ENCODE results near the gene MS4A10. TPM values are rescaled to one million over a fixed set of nuclear protein-coding genes. Genes with fewer than 3 reads are reported as not detected.

MS4A10 gene
- not detected in 5 replicates for total RNA-seq (2022; extraction: Qiagen RNA extraction; ENCODE audit: low read depth)

DNA sequence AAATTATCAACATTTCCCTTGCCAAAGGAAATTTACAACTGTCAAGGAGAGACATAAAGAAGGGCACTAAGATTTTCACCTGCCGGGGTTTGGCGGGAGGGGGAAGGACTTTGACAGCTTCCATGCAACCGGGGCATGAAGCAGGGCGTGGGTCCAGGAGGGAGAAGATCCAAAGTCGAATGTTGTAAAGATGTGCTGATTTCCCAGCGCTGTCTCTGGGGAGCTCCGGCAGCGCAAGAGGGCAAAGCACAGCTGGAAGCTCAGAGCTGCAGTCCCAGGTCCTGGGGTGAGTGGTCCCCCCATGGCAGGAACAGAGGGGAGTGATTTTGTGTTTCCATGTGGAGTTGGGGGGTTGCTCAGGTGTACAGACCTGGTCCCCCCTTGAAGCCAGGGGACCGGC, at the start of gene MS4A10:
MS4A10 (plus strand) TSS at position 198 of the 400 bp plus-strand sequence. CDS start 5,003 bp downstream, outside the sequence.

DNA sequence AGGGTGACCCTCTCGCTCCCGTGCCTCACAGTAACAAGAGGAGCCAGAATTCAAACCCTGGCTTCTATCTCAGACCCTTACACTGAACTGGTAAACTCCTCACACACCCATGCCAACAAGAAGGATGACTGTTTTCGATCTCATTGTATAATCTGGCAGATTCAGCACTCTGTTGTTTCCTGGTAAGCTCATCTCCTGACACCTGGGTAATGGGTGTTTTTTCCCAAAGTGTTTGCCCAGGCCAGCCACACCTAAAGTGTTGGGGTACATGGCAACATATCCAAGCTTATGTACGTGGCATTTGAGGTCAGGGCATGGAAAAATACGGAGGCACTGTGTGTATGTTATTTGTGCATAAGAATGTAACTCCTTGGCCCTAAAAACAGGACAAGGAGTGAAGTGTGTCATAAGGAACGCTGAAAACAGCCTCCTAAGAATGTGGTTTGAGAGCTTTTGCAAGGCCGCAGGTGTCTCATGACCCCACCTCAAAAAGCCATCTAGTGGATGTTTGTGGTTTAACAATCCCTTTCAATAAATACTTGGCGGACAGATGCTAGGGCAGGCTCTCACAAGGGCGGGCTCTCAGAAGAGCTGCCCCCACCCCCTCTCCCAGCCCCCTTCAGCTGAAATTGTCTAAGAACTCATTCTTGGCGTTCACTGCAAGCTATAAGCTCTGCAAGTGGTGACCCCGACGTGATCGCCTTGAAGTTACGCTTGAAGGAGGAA, 28.7 kb upstream of the MS4A10 start, which contains the start of gene MS4A15:
MS4A15 (plus strand) TSS at position 561 of the 726 bp plus-strand sequence. CDS start 6,867 bp downstream, outside the sequence.

GRCh38 chr11:60841797-60842667, 56.9 kb downstream of the MS4A10 start, which contains the start of gene CCDC86:
Gene CCDC86, plus strand, starts transcription at chr11:60842113. Its CDS starts 12 bp downstream, at chr11:60842125.

Other genes starting within 250 kb of the MS4A10 start
- not detected in 5 replicates for gene MS4A8, start 85.7 kb upstream of the MS4A10 start, total RNA-seq (2022; extraction: Qiagen RNA extraction; ENCODE audit: low read depth)
- not detected in 5 replicates for gene MS4A18, start 60.6 kb upstream of the MS4A10 start, total RNA-seq (2022; extraction: Qiagen RNA extraction; ENCODE audit: low read depth)
- gene MS4A15, start 28.5 kb upstream of the MS4A10 start, total RNA-seq (2022; extraction: Qiagen RNA extraction; ENCODE audit: low read depth) = not detected in 5 replicates
- 84.9 to 115 TPM (median 101 TPM) in 5 replicates for gene CCDC86, start 56.8 kb downstream of the MS4A10 start, total RNA-seq (2022; extraction: Qiagen RNA extraction; ENCODE audit: low read depth)
- 0.05 to 0.06 TPM (median 0.06 TPM) in 3 of 5 replicates, not detected in the others for gene PTGDR2, start 70.6 kb downstream of the MS4A10 start, total RNA-seq (2022; extraction: Qiagen RNA extraction; ENCODE audit: low read depth)
- 0.15 to 0.58 TPM (median 0.21 TPM) in 4 of 5 replicates, not detected in the other for gene ZP1, start 82.2 kb downstream of the MS4A10 start, total RNA-seq (2022; extraction: Qiagen RNA extraction; ENCODE audit: low read depth)
- 159 to 198 TPM (median 187 TPM) in 5 replicates for gene PRPF19, start 121.3 kb downstream of the MS4A10 start, total RNA-seq (2022; extraction: Qiagen RNA extraction; ENCODE audit: low read depth)
- 93.9 to 131 TPM (median 121 TPM) in 5 replicates for gene TMEM109, start 128.8 kb downstream of the MS4A10 start, total RNA-seq (2022; extraction: Qiagen RNA extraction; ENCODE audit: low read depth)
- 103 to 179 TPM (median 165 TPM) in 5 replicates for gene TMEM132A, start 139.1 kb downstream of the MS4A10 start, total RNA-seq (2022; extraction: Qiagen RNA extraction; ENCODE audit: low read depth)
- gene SLC15A3, start 166.8 kb downstream of the MS4A10 start, total RNA-seq (2022; extraction: Qiagen RNA extraction; ENCODE audit: low read depth) = not detected in 5 replicates
- gene CD6, start 186.3 kb downstream of the MS4A10 start, total RNA-seq (2022; extraction: Qiagen RNA extraction; ENCODE audit: low read depth) = 0.08 to 0.18 TPM (median 0.13 TPM) in 3 of 5 replicates, not detected in the others